HG03097 (cell line): ENCODE measurements around the gene EPS8L2.
"Not testable (repeated sequence)": the region's sequence is repeated elsewhere in the genome, so short reads cannot be mapped to it uniquely, and the experiment has no call there.

Experiments
- ATAC-seq: cut with Tn5 transposase; IDR thresholded peaks from one replicate; pipeline ENCODE4 v1.9.1; 2021; ENCODE audit not compliant: unreplicated experiment, low FRiP score

The EPS8L2 gene

DNA sequence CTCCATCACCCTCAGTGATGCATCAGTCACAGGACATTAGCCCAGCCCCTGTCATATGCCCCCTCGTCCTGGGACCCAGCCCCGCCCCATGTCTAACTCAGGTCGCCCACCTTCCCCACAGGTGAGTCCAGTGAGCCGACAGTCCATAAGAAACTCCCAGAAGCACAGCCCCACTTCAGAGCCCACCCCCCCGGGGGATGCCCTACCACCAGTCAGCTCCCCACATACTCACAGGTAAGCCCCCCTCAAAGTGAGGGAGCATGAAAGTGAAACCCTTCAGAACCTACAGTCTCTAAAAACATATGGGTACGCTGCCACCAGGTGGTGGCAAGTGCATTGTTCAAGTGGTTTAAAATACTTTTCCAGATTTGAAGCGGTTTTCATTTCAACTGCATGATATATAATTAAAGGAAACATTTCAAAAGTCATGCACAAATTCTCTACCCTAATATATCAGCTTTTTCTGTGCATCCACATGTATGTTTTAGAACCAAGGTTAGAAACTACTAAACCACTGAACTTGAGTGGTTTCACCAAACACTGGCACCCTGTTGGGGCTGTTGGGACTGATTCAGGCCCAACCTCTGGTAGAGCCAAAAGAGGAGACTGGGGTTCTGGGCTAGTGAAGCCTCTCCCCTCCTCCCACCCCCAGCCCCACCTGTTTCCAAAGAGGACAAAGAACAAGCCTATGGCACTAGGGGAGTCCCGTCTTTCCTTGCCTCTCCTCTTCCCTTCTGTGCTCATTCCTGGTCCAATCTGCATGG lies 17.3 kb downstream of the EPS8L2 start:
- ATAC-seq: no peak

DNA sequence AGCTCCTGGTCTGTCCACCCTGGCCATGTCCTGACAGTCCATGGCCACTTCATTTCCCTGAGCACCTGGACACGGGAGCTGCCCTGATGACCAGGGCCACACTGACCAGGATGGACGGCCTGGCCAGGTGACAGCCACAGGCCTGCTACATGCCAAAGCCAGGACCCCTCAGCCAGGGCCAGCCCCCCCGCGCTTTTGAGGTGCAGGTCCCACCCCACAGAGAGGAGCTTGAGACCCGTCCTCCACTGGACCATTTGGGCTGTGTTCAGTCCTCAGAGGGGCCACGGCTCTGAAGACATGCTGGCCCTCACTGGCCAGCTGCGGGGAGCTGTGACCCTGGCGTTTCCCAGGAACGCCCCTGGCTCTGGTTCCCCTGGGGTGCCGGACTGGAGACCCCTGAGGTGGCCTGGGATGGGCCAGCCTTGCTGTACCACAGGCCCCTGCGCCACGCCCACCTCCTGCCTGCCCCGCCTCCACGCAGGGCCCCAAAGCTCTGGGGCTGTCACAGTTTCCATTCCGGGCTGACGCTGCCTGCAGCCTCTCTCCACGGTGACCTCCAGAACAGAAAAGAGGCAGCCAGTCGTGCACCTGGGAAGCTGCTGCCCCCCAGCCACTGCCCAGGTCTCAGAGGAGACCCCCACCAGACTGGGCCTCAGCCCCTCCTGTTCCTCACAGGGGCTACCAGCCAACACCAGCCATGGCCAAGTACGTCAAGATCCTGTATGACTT lies 18.2 kb downstream of the EPS8L2 start:
- no peak for ATAC-seq

DNA sequence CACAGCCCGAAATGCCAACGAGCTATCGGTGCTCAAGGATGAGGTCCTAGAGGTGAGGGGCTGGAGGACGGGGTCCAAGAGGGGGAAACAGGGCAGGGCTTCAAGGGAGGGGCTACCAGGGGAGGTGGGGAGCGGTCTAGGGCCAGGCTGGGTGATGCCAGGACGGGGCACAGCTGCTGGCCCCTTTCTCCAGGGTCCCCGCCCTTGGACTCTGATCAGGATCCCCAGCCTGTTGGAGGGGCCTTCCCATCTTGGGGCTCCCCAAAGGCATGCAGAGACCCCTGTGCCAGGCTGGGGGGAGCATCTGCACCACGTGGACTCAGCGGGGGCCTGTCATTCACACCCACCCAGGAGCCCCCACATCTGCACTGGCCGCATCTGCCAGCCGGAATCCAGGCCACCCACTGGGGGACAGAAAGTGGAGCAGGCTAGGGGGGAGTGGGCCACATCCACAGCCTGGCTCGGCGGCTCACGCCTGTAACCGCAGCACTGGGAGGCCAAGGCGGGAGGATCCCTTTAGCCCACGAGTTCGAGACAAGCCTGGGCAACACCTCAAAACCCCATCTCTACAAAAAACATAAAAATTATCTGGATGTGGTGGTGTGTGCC lies 18.9 kb downstream of the EPS8L2 start:
- no peak for ATAC-seq

DNA sequence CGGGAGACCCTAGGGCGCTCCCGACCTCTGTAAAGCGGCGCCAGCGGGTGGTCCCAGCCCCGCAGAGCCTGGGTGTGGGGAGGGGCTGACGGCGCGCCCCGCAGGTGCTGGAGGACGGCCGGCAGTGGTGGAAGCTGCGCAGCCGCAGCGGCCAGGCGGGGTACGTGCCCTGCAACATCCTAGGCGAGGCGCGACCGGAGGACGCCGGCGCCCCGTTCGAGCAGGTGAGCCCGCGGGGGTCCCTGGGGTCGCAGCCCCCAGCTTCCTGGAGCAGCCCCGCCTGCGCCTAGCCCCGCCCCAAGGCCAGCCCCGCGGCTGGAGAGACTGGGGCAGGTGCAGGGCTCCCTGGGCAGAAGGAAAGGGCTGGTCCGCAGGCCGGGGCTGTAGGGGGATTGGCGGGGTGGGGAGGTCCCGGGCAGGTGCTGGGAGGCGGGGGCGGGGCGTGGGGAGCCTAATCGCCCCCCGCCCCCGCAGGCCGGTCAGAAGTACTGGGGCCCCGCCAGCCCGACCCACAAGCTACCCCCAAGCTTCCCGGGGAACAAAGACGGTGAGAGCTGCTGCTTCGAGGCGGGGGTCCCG lies 19.7 kb downstream of the EPS8L2 start:
- ATAC-seq: no peak

DNA sequence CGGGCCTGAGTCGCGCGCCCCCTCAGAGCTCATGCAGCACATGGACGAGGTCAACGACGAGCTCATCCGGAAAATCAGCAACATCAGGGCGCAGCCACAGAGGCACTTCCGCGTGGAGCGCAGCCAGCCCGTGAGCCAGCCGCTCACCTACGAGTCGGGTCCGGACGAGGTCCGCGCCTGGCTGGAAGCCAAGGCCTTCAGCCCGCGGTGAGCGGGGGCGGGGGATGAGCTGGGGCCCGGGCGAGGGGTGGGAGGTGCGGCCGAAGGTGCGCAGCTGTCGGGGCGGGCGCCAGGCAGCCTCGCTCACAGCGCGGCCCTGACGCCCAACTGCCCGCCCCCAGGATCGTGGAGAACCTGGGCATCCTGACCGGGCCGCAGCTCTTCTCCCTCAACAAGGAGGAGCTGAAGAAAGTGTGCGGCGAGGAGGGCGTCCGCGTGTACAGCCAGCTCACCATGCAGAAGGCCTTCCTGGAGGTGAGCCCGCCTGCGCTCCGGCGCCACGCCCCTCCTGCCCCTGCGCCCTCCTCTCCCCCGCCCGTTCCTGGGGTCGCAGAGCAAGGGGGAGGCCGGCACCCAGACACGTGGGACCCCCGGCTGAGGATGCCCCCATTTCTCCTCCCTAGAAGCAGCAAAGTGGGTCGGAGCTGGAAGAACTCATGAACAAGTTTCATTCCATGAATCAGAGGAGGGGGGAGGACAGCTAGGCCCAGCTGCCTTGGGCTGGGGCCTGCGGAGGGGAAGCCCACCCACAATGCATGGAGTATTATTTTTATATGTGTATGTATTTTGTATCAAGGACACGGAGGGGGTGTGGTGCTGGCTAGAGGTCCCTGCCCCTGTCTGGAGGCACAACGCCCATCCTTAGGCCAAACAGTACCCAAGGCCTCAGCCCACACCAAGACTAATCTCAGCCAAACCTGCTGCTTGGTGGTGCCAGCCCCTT lies 20.5 kb downstream of the EPS8L2 start:
- no peak for ATAC-seq

- ATAC-seq: no peak
These were observed 21.3 kb downstream of the EPS8L2 start for GRCh38 chr11:727281-727701.

DNA sequence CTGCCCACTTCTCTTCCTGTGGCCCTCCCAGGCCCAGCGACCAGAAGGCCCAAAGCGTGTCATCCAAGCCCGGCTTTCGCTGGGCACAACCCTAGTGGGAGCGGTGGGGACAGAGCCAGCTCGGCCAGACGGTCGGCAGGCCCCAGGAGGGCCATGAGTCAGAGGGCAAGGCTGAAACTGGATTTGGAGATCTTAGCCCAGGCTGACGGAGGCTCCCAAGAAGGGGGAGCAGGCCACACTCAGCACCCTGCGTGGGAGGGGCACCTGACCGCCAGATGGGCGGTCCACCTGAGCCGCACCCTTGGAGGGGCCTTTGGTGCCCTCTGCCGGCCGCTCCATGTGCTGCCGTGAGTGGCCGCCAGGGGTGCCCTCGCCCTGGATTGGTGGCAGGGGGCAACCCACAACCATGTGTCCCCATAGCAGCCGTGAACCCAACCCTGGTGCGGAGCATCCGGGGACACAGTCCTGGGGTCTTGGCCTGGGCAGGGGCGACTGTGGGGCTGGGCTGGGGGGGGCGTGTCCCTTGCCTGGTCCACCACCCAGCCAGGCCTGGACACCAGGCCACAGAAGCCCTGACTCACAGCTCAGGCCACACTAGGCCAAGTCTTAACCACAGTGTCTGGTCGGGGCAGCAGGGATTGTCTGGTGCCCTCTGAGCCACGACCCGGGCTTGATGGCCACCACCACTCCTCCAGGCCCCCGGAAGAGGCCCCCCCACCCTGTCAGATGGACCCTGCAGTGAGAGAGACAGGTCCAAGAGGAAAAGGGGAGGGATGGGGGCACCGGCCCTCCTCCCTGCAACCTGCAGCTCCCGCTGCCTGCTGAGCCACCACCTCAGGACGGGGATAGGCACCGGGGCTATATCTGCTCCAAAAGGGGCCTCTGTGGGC lies 22.1 kb downstream of the EPS8L2 start:
- ATAC-seq: no peak

DNA sequence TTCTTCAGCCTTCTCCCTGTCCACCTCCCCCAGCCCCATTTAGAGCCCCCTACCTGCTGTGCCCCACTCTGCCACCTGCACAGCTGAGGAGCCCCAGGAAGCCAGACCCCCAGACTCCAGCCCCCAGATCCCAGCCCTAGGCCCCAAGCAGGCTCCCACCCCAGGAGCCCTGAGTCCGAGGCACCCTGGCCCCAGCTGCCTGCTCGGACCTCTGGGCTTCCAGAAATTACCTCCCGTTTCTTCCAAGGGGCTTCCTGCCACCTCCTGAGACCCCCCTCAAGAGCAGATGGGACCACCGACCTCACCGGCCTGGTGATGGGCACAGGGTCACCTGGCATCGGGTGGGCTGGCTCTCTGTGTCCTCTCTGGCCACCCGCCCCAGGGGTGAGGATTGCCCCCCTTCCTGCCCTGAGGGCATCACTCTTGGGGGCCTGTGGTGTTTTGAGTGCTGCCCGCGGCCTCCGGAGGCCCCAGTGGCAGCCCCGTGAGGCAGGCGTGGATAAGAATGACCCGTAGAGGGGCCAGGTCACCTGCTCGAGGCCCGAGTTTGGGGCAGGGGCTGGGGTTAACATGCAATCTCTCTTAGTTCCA lies 23.0 kb downstream of the EPS8L2 start:
- no peak for ATAC-seq

DNA sequence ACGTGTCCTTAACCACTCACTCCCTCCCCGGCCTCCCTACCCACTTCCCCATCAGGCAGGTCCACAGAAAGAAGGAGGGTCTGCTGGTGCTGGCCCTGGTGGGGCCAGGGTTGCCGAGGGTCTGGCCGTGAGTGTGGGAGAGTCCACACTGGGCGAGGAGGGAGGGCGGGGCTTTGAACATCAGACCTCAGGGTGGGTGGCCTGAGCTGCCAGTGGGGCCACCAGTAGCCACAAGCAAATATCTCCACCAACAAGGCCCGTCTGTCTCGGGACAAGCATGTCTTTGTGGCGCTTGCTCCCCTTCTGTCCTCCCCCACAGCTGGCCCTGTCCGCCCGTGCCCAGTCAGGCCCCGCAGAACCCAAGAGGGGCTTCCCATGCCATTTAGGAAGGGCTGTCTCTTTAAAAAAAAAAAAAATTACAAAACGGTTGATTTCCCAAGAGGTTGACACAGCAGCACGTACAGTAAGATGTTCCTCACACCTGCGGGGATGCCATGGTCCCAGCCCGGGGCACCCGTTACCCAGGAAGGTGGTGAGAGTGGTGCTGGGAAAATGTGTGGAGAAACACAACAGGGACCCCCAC lies 23.6 kb downstream of the EPS8L2 start:
- ATAC-seq: no peak

DNA sequence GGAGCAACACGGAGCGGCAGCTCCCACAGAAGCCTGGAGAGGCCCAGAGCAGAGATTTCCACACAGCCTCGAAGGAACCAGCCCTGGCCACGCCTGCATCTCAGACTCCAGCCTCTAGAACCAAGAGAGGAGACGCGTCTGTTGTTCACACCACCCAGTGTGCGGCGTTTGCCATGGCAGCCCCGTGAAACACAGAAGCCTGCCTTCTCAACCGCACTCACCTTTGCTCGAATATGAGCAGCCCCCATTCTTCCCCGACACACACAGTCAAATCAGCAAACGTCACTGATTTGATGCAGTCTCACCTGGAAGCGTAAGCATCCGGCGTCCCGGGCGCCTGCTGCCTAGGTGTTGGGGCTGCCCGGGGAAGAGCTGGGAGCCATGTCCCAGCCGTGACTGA lies 27.0 kb downstream of the EPS8L2 start:
- no peak for ATAC-seq

- not testable (repeated sequence) for ATAC-seq
These were observed 28.5 kb downstream of the EPS8L2 start for GRCh38 chr11:734541-734940.

DNA sequence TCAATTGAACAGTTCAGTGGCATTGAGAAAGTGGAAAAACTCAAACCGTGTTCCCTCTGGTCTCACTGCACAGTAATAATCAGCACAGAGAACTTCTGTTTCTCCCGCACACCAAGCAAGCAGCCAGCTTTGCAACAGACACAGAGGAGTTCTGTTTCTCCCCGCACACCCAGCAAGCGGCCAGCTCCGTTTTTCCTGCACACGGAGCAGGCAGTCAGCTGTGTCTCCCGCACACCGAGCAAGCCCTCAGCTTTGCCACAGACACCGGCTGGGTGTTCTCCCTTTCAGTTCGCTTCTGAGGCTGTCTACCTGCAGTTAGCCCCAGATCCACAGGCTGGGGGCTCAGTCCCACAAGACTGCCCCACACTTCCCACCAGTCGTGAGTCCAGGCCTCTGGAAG lies 31.3 kb downstream of the EPS8L2 start:
- no peak for ATAC-seq

DNA sequence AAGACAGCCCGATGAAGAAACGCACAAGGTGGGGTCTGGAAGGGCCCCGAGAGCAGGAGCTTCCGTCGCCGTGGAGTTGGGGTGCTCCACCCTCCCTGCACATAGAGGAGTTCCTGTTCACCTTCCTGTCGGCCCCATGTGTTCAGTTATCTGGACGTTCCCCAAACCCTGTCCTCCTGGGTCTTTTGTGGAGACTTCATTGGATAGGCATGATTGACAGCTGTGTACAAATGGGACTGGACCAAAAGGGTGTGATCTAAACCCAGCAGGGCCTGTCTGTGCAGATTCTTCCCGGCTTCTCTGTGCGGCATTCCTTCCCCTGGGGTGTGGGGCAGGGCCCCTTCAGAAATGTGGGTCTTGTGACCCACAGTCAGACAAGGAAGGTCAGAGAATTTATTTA lies 31.9 kb downstream of the EPS8L2 start:
- not testable (repeated sequence) for ATAC-seq

DNA sequence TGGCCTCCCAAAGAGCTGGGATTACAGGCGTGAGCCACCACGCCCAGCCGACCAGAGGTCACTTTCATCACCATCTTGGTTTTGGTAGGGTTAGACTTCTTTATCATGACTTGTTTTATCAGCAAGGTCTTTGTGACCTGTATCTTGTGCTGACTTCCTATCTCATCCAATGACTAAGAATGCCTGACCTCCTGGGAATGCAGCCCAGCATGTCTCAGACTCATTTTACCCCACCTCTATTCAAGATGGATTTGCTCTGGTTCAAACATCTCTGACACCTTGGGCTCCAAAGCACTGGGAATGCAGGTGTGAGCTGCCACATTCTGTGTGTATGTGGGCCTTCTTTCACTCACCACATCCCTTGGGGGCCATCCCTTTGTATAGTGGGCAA lies 36.1 kb downstream of the EPS8L2 start:
- ATAC-seq: no peak

GRCh38 chr11:742571-743201 lies 36.7 kb downstream of the EPS8L2 start:
- ATAC-seq: no peak

GRCh38 chr11:745428-745827 lies 39.4 kb downstream of the EPS8L2 start:
- ATAC-seq: no peak

DNA sequence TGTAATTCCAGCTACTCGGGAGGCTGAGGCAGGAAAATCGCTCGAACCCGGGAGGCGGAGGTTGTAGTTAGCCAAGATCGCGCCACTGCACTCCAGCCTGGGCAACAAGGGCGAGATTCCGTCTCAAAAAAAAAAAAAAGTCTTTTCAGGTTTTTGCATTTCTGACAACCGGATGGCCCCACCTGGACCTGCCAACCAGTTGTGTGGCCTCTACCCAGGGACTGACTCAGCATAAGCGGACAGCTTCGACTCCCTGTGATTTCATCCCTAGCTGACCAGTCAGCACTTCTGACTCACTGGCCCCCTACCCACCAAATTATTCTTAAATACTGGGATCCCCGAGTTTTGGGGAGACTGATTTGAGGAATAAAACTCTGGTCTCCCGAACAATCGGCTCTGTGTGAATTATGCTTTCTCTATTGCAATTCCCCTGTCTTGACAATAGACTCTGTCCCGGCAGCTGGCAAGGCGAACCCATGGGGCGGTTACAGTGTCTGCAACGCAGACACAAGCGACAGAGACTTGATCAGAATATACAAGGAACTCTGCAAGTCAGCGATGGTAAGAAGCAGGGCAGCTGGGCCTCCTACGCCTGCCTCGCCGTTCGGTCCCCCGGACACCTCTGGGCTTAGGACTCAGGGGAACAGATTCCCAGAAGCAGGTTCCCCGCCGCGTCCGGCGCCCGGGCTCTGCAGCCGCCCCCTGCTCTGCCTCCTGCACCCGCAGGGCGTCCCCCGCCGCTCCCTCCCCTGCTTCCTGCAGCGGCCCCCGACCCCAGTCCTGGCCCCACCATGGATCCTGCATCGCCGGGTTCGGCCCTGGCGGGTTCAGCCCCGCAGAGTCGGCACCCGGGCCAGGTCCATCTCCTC lies 40.5 kb downstream of the EPS8L2 start:
- ATAC-seq: no peak
